CD4-positive, alpha-beta T cell treated with Interleukin-2 at 100 ng/mL for 4 hours (primary cell): Measurements from ENCODE around the gene FGFR1OP2.
"Not testable (repeated sequence)": the region's sequence is repeated elsewhere in the genome, so short reads cannot be mapped to it uniquely, and the experiment has no call there.

Experiments used
- DNase-seq: peaks from one replicate; pipeline ENCODE4 v3.0.0-alpha.2; 2020; ENCODE audit warnings: low spot score

Gene FGFR1OP2

GRCh38 chr12:26937863-26938700, at the start of gene FGFR1OP2, which contains the start of gene INTS13:
FGFR1OP2 (plus strand) TSS chr12:26938470; CDS start chr12:26954159, 15,689 bp downstream.
INTS13 (minus strand) TSS chr12:26937981; CDS start chr12:26936803, 1,178 bp downstream.
- DNase-seq, result peak; percentile 97

- DNase-seq, result no peak
Observed at GRCh38 chr12:26890784-26891183, 47.5 kb upstream of the FGFR1OP2 start.

GRCh38 chr12:26891704-26892103, 46.6 kb upstream of the FGFR1OP2 start:
- no peak for DNase-seq

- no peak for DNase-seq
Observed at GRCh38 chr12:26895672-26896071, 42.6 kb upstream of the FGFR1OP2 start.

GRCh38 chr12:26896913-26897312, 41.4 kb upstream of the FGFR1OP2 start:
- no peak for DNase-seq

- DNase-seq, result not testable (repeated sequence)
Observed at GRCh38 chr12:26903396-26903795, 34.9 kb upstream of the FGFR1OP2 start.

- no peak for DNase-seq
Observed at GRCh38 chr12:26906024-26906423, 32.2 kb upstream of the FGFR1OP2 start.

GRCh38 chr12:26906704-26907103, 31.6 kb upstream of the FGFR1OP2 start:
- DNase-seq, result no peak

GRCh38 chr12:26918321-26919215, 19.7 kb upstream of the FGFR1OP2 start:
- no peak for DNase-seq

- no peak for DNase-seq
Observed at GRCh38 chr12:26919216-26919555, 19.1 kb upstream of the FGFR1OP2 start.

- no peak for DNase-seq
Observed at GRCh38 chr12:26921886-26922285, 16.4 kb upstream of the FGFR1OP2 start.

- no peak for DNase-seq
Observed at GRCh38 chr12:26928661-26929060, 9.6 kb upstream of the FGFR1OP2 start.

- no peak for DNase-seq
Observed at GRCh38 chr12:26929590-26929989, 8.7 kb upstream of the FGFR1OP2 start.

- peak; percentile 41 for DNase-seq
Observed at GRCh38 chr12:26935636-26936378, 2.5 kb upstream of the FGFR1OP2 start.

- DNase-seq, result peak; percentile 63
Observed at GRCh38 chr12:26936559-26937442, 1.5 kb upstream of the FGFR1OP2 start.

GRCh38 chr12:26937443-26937862, 817 bp upstream of the FGFR1OP2 start:
- DNase-seq, result no peak

GRCh38 chr12:26938701-26939062, 412 bp downstream of the FGFR1OP2 start:
- peak; percentile 15 for DNase-seq

- peak; percentile 10 for DNase-seq
Observed at GRCh38 chr12:26939192-26939832, 1.0 kb downstream of the FGFR1OP2 start.

- no peak for DNase-seq
Observed at GRCh38 chr12:26939953-26940352, 1.7 kb downstream of the FGFR1OP2 start.

- peak; percentile 74 for DNase-seq
Observed at GRCh38 chr12:26940516-26941214, 2.4 kb downstream of the FGFR1OP2 start.
